H1 (cell line): ENCODE data around the gene COQ10B. TPM values are rescaled to one million over a fixed set of nuclear protein-coding genes. Genes with fewer than 3 reads are reported as not detected.

Source experiments
- CEBPB ChIP-seq: IDR thresholded peaks from 2 replicates; pipeline ENCODE4 v1.6.1; 2012; ENCODE audit warnings: low read depth, low read length
- polyA plus RNA-seq, 7 experiments: library from polyadenylated mRNA; depleted of rRNA in 3 of 7; stranded (reverse) in 5 of 7; unstranded in 2 of 7; fragments of >200 nt in 5 of 7; fragments of 200-250 nt in 2 of 7; gene quantifications; 1 replicate in 5 of 7; 2 replicates in 1 of 7; 4 replicates in 1 of 7; pipeline versions ENCODE4 v1.2.1 to v1.2.3, GENCODE V29; 2011 to 2013; ENCODE audit warnings: missing spikeins in 2 of 7, mixed read lengths in 2 of 7
- total RNA-seq: library from RNA; stranded (reverse); fragmentation: NEBNext Ultra II Directional; extraction: Animal tissue kit (Norgen Biotek cat#: 25700); gene quantifications from 2 replicates; pipeline ENCODE4 v1.2.1, GENCODE V29; 2021
- TF ChIP-seq, protein P1 (sequence below): IDR thresholded peaks from 2 replicates; pipeline ENCODE4 v1.6.1; 2012; ENCODE audit warnings: low read length, inconsistent platforms

Gene COQ10B
- total and polyA plus RNA-seq, 2 of the 8 experiments (the other 6 are each of a cell fraction or from before 2014, with no cell fraction given) = 1.9 to 17.3 TPM

DNA sequence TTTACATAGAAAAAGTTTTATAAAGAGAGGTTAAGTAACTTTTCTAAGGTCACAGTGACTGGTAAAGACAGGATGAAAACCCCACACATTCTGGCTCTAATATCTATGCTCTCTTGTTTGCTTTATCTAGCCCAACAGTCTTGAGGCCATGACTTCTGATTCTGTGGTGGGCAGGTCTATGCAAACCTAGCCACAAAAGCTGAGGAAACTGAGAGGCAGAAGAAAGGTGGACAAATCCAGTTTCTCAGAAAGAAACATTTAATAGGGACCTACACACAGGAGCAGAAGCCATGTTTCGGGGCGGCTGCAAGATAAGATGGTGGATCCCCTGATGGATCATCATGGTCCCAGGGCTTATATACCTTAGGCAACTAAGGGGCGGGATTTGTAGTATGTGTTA is 24.4 kb downstream of the COQ10B start (continued):
- TF ChIP-seq, protein P1, sequence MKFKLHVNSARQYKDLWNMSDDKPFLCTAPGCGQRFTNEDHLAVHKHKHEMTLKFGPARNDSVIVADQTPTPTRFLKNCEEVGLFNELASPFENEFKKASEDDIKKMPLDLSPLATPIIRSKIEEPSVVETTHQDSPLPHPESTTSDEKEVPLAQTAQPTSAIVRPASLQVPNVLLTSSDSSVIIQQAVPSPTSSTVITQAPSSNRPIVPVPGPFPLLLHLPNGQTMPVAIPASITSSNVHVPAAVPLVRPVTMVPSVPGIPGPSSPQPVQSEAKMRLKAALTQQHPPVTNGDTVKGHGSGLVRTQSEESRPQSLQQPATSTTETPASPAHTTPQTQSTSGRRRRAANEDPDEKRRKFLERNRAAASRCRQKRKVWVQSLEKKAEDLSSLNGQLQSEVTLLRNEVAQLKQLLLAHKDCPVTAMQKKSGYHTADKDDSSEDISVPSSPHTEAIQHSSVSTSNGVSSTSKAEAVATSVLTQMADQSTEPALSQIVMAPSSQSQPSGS = no peak
- no peak for TF ChIP-seq CEBPB
